Parathyroid adenoma (tissue), 2 donors: ENCODE measurements around the gene TNFRSF9.

ENCODE experiments used
- H2AFZ ChIP-seq: fragments of 300-600 bp; sonication (generic); one replicate; pipeline ENCODE4 v1.7.0; 2017; ENCODE audit warnings: antibody characterized with exemption, mild to moderate bottlenecking
- H3K27ac ChIP-seq: fragments of 300-600 bp; sonication (generic); one replicate; pipeline ENCODE4 v1.7.0; 2017
- H3K27me3 ChIP-seq: fragments of 300-600 bp; sonication (generic); one replicate; pipeline ENCODE4 v1.7.0; 2017; ENCODE audit warnings: low read length; ENCODE audit not compliant: control insufficient read depth, insufficient read depth
- H3K36me3 ChIP-seq: fragments of 300-600 bp; sonication (generic); one replicate; pipeline ENCODE4 v1.7.0; 2017; ENCODE audit warnings: low read length; ENCODE audit not compliant: control insufficient read depth, insufficient read depth
- H3K4me1 ChIP-seq: fragments of 300-600 bp; sonication (generic); one replicate; pipeline ENCODE4 v1.7.0; 2017; ENCODE audit warnings: control low read depth
- H3K4me2 ChIP-seq: fragments of 300-600 bp; sonication (generic); one replicate; pipeline ENCODE4 v1.7.0; 2017; ENCODE audit warnings: low read length
- H3K4me3 ChIP-seq: fragments of 300-600 bp; sonication (generic); one replicate; pipeline ENCODE4 v1.7.0; 2017; ENCODE audit warnings: low read depth, low read length
- H3K79me2 ChIP-seq: fragments of 300-600 bp; sonication (generic); one replicate; pipeline ENCODE4 v1.7.0; 2017; ENCODE audit warnings: control low read depth
- H3K9ac ChIP-seq: fragments of 300-600 bp; sonication (generic); one replicate; pipeline ENCODE4 v1.7.0; 2017; ENCODE audit warnings: mild to moderate bottlenecking
- H3K9me3 ChIP-seq: fragments of 300-600 bp; sonication (generic); one replicate; pipeline ENCODE4 v1.7.0; 2017; ENCODE audit warnings: low read length; ENCODE audit not compliant: control insufficient read depth
- TF ChIP-seq, protein P1 (sequence below): fragments of 300-600 bp; sonication (generic); IDR thresholded peaks from one replicate; pipeline ENCODE4 v1.7.0; 2017; ENCODE audit warnings: antibody characterized with exemption, mild to moderate bottlenecking
- donor health status: primary hyperparathyroidism.

Gene TNFRSF9

DNA sequence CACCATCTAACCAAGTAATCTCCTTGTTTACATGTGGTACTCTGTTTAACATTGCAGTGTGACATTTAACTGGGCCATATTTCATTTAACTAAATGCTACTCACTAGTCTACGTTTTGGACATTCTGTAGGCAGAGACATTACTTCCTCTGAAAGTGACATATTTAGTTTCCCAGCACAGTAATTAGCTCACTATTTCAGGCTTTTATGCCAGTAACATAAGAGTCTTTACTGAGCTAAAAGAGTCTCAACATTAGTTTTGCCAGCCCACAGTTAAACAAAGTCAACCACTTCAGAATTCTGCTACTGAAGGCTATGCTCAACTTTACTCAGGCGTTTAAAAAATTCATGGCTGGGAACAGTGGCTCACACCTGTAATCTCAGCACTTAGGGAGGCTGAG, 2.6 kb upstream of the TNFRSF9 start:
- H3K27me3 ChIP-seq = no peaks in the 10 kb centered on the region
- TF ChIP-seq, protein P1, sequence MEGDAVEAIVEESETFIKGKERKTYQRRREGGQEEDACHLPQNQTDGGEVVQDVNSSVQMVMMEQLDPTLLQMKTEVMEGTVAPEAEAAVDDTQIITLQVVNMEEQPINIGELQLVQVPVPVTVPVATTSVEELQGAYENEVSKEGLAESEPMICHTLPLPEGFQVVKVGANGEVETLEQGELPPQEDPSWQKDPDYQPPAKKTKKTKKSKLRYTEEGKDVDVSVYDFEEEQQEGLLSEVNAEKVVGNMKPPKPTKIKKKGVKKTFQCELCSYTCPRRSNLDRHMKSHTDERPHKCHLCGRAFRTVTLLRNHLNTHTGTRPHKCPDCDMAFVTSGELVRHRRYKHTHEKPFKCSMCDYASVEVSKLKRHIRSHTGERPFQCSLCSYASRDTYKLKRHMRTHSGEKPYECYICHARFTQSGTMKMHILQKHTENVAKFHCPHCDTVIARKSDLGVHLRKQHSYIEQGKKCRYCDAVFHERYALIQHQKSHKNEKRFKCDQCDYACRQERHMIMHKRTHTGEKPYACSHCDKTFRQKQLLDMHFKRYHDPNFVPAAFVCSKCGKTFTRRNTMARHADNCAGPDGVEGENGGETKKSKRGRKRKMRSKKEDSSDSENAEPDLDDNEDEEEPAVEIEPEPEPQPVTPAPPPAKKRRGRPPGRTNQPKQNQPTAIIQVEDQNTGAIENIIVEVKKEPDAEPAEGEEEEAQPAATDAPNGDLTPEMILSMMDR = no peak

DNA sequence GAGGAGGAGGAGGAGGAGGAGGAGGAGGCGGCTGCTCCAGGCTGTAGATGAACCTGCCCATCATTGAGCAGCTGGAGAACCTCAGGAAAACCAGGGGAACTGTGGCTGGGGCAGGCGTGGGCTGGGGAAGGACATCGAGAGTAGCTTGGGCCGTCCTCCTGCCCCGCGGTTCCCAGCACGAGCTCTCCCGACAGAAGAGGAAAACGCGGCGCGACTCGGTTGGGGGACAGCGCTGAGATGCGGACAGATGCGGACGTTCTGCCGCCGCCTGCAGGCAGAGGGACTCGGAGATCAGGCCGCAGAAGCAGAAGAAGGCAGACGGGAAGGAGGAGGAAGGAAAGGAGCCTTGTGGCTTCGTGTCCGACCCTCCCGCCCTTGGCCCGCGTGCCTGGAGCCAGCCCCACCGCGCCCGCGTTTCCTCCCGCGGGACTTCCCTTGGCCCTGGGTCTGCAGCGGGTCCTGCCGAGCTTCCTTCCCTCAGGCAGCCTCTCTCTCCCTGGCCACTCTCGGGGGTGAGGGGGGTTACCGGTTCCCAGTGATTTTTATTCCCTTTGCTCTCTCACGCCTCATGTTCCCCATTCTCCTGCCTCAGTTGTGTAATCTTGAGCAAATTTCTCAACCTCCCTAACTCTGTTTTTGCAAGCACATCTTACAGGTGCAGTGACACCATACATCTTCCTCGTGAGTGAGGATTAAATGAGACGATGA, 1.7 kb upstream of the TNFRSF9 start:
- TF ChIP-seq, protein P1 = peak; percentile 9
- Histone ChIP-seq H3K27ac (no peak overlapping the region), H3K9ac (no peak overlapping the region), H3K79me2 (no peaks in the 10 kb centered on the region), H3K4me2 (peak overlapping the region; percentile 83), H3K27me3 (no peaks in the 10 kb centered on the region), H3K4me1 (no peaks in the 10 kb centered on the region), H3K36me3 (no peaks in the 10 kb centered on the region), H3K4me3 (no peak overlapping the region), H2AFZ (peak overlapping the region; percentile 74), H3K9me3 (no peaks in the 10 kb centered on the region)

More for the DNA sequence above, 2.6 kb upstream of the TNFRSF9 start:
- H3K79me2 ChIP-seq = no peaks in the 10 kb centered on the region
- no peak overlapping the region for H3K4me3 ChIP-seq
- no peak overlapping the region for H2AFZ ChIP-seq
- H3K4me2 ChIP-seq = no peak overlapping the region
- H3K27ac ChIP-seq = no peak overlapping the region
- no peaks in the 10 kb centered on the region for H3K4me1 ChIP-seq
- no peaks in the 10 kb centered on the region for H3K36me3 ChIP-seq
- H3K9ac ChIP-seq = no peak overlapping the region
- no peaks in the 10 kb centered on the region for H3K9me3 ChIP-seq

DNA sequence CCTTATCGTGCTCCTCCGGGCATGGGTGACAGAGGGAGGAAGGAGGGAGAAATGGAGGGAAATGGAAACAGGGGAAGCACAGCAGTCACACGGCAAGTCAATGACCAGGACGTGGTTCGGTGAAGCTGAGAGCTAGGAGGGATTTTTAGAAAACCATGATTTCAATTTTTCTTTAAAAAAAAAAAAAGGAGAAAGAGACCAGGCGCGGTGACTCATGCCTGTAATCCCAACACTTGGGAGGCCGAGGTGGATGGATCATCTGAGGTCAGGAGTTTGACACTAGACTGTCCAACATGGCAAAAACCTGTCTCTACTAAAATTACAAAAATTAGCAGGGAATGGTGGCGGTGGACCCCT, 776 bp upstream of the TNFRSF9 start:
- H3K27ac ChIP-seq = no peak overlapping the region
- H3K4me1 ChIP-seq = no peaks in the 10 kb centered on the region
- TF ChIP-seq, protein P1 = no peak
- H3K4me2 ChIP-seq = no peak overlapping the region
- no peaks in the 10 kb centered on the region for H3K9me3 ChIP-seq
- no peak overlapping the region for H2AFZ ChIP-seq
- H3K27me3 ChIP-seq = no peaks in the 10 kb centered on the region
- no peak overlapping the region for H3K4me3 ChIP-seq
- no peaks in the 10 kb centered on the region for H3K36me3 ChIP-seq
- H3K79me2 ChIP-seq = no peaks in the 10 kb centered on the region
- H3K9ac ChIP-seq = no peak overlapping the region

DNA sequence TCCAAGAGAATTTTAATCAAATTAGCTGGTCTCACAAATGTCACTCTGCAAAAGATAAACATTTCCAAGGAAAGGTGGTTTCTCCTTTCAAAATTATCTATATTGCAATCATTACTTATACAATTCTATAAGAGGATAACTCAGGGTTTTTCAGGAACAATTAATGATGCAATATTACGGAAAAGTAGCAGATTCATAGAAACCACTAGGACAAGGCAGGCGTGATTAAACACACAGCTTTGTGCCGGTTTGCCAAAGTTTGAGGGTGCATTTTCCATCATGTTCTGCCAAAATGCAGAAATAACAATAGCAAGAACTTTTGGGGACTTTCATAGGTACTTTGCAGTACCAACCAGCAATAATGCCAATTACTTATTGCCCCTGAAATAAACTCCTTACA, 605 bp downstream of the TNFRSF9 start:
- Histone ChIP-seq H2AFZ (no peak overlapping the region), H3K9ac (no peak overlapping the region), H3K4me2 (no peak overlapping the region), H3K27me3 (no peaks in the 10 kb centered on the region), H3K9me3 (no peaks in the 10 kb centered on the region), H3K36me3 (no peaks in the 10 kb centered on the region), H3K79me2 (no peaks in the 10 kb centered on the region), H3K4me3 (no peak overlapping the region), H3K27ac (no peak overlapping the region), H3K4me1 (no peaks in the 10 kb centered on the region)
- TF ChIP-seq, protein P1 = no peak

DNA sequence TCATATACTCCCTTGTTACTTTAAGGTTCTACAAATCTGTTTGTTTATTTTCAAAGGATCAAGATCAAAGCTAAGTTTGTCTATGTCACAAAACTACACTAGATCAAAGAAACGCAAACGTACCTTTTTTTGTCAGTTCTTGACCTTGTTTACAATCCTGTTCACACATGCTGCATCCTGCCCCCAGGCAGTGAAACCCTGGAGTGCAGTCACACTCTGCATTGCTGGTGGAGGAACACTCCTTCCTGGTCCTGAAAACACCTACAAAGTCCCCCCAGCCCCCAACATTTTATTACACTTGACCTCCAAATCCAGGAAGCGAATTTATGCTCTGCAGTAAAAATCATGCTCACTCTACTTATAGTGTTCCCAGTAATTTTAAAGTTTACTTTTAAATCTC, 2.6 kb downstream of the TNFRSF9 start:
- TF ChIP-seq, protein P1 = no peak
- no peaks in the 10 kb centered on the region for H3K36me3 ChIP-seq
- H3K4me3 ChIP-seq = no peak overlapping the region
- H3K9ac ChIP-seq = no peak overlapping the region
- H3K79me2 ChIP-seq = no peaks in the 10 kb centered on the region
- H3K9me3 ChIP-seq = no peaks in the 10 kb centered on the region
- no peaks in the 10 kb centered on the region for H3K27me3 ChIP-seq
- H3K4me1 ChIP-seq = no peaks in the 10 kb centered on the region
- no peak overlapping the region for H3K4me2 ChIP-seq
- H2AFZ ChIP-seq = no peak overlapping the region
- no peak overlapping the region for H3K27ac ChIP-seq
